ENCODE results near the gene PKD1. TPM values are rescaled to one million over a fixed set of nuclear protein-coding genes. Genes with fewer than 3 reads are reported as not detected.

The PKD1 gene
- total RNA-seq, 1 experiment from 2014 or later, result 58.9 TPM

DNA sequence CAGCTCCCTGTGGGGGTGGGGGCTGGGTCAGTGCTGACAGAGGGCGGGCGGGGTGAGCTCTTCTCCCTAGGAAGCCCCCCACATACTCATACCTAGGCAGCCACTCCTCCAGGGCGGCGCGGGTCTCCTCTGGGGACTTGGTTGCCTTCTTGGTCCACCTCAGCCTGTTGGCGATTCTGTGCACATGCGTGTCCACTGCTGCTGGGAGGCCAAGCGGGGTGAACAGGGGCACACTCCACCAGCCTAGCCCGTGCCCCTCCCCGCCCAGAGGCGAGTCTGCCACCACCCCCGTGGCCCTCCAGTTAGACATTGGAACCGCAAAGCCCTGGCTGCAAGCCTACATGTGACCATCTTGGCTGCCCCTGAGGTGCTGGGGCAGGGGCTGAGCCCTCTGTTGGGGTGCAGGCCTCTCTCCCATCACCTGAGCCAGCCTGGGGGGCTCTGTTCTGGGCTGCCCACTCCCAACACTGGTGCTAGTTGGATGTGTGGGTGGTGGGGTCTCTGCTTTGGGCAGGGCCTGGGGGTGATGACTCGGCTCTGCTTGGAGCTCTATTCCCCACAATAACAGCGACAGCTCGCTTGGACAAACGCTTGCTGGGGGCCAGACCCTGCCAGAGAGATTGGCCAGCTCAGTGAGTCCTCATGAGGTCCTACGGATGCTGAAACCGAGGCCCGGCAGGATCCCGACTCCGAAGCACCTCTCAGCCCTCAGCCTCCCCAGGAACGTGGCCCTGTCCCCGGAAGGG lies 95.5 kb downstream of the PKD1 start:
- H3K36me3 ChIP-seq (ENCODE audit: low read depth, low read length), result no peaks in the 10 kb centered on the region; the same call in 1 of the 2 replicates
- peaks cover 71% of the 10 kb centered on the region for H3K4me1 ChIP-seq (ENCODE audit: insufficient read depth, low read length)
- peak; percentile 4 for ATAC-seq
- peak; percentile 20 for DNase-seq
- peak overlapping the region; percentile 89 for H3K9ac ChIP-seq (ENCODE audit: low read length)
- H3K27ac ChIP-seq (ENCODE audit: low read length), result peak overlapping the region; percentile 100
- H3K4me2 ChIP-seq (ENCODE audit: low read length), result peak overlapping the region; percentile 52
- TF ChIP-seq EZH2phosphoT487 (IDR thresholded peaks at IDR 0.05; ENCODE audit: borderline replicate concordance, low read length) (no peak), EZH2 (IDR thresholded peaks at IDR 0.05; ENCODE audit: low read length, unreplicated experiment) (no peak)
- TF ChIP-seq, protein P1, sequence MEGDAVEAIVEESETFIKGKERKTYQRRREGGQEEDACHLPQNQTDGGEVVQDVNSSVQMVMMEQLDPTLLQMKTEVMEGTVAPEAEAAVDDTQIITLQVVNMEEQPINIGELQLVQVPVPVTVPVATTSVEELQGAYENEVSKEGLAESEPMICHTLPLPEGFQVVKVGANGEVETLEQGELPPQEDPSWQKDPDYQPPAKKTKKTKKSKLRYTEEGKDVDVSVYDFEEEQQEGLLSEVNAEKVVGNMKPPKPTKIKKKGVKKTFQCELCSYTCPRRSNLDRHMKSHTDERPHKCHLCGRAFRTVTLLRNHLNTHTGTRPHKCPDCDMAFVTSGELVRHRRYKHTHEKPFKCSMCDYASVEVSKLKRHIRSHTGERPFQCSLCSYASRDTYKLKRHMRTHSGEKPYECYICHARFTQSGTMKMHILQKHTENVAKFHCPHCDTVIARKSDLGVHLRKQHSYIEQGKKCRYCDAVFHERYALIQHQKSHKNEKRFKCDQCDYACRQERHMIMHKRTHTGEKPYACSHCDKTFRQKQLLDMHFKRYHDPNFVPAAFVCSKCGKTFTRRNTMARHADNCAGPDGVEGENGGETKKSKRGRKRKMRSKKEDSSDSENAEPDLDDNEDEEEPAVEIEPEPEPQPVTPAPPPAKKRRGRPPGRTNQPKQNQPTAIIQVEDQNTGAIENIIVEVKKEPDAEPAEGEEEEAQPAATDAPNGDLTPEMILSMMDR (conservative IDR thresholded peaks at IDR 0.05; ENCODE audit: low read depth, low read length), result no peak
- H3K9me2 ChIP-seq (replicated peaks; ENCODE audit: low read length), result no peaks in the 10 kb centered on the region
- no peaks in the 10 kb centered on the region for H3K9me3 ChIP-seq (ENCODE audit: low read length)
- no peaks in the 10 kb centered on the region for H3K27me3 ChIP-seq (ENCODE audit: low read length)
- peaks cover 21% of the 10 kb centered on the region for H3K79me2 ChIP-seq (ENCODE audit: low read length)
- no peak overlapping the region for H3K4me3 ChIP-seq (ENCODE audit: low read length)
- no peak overlapping the region for H2AFZ ChIP-seq (ENCODE audit: low read length)
- TSS peak; percentile 1 for BruUV-seq (replicated peaks)
- no peaks in the 10 kb centered on the region for H3F3A ChIP-seq (ENCODE audit: low read length, unreplicated experiment)
- intact Hi-C loops (cut with micrococcal nuclease), result no loop called here
- ChIA-PET CTCF (interaction anchor here (1.0 kb wide), 1 partner anchor 17 kb away, joined by 20 read pairs; no protein-coding TSS in a partner anchor), POLR2A (ENCODE audit: unreplicated experiment) (no interaction called here)
- H4K20me1 ChIP-seq (ENCODE audit: low read length), result no peaks in the 10 kb centered on the region

DNA sequence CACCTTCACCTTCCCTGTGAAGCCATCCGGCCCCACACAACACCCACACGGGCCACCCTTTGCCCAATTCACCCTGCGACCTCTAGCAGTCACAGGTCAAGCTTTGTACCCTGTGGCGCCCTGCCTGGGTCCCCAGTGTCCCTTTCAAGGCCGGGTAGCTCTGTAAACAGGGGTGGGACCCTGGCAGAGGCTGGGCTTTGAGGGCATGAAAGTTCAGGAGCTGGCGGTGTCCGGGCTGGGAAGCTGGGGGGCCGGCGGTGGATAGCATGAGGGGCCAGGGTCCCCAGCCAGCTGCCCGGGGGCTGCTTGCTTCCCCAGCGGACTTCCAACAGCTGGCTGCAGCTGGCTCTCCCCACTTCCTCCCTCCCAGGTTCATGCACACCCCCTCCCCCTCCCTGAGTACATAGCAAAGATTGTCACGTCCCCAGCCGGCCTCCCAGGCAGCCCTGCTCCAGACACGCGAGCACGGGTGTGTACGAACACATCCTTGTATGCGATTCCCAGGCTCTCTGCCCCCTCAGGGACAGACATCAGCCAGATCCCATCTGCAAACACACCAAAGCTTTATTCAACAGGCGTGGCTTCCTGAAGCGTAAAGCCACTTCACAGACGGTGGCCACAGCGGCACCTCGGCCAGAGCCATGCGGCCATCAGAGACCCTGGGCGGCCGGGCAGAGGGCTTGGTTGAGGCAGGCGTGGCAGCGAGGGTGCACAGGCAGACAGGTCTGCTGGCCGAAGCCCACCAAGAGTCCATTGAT lies 96.2 kb downstream of the PKD1 start:
- DNase-seq (peak; percentile 81), ATAC-seq (peak; percentile 54)
- no peaks in the 10 kb centered on the region for H3K27me3 ChIP-seq (ENCODE audit: low read length)
- ChIA-PET CTCF (no interaction called here), POLR2A (ENCODE audit: unreplicated experiment) (interaction anchor here (0.5 to 0.6 kb wide), 3 partner anchors 51 to 116 kb away, joined by 3 to 5 read pairs (median 4); partner anchors contain the start of gene TRAF7)
- H3F3A ChIP-seq (ENCODE audit: low read length, unreplicated experiment), result no peaks in the 10 kb centered on the region
- no peaks in the 10 kb centered on the region for H3K9me3 ChIP-seq (ENCODE audit: low read length)
- peaks cover 24% of the 10 kb centered on the region for H3K79me2 ChIP-seq (ENCODE audit: low read length)
- no peak overlapping the region for H2AFZ ChIP-seq (ENCODE audit: low read length)
- peak overlapping the region; percentile 52 for H3K4me2 ChIP-seq (ENCODE audit: low read length)
- H3K36me3 ChIP-seq (ENCODE audit: low read depth, low read length), result no peaks in the 10 kb centered on the region; the same call in 1 of the 2 replicates
- H3K4me3 ChIP-seq (ENCODE audit: low read length), result no peak overlapping the region
- H4K20me1 ChIP-seq (ENCODE audit: low read length), result no peaks in the 10 kb centered on the region
- H3K27ac ChIP-seq (ENCODE audit: low read length), result peak overlapping the region; percentile 100
- TF ChIP-seq, protein P1 (conservative IDR thresholded peaks at IDR 0.05; ENCODE audit: low read depth, low read length), result no peak
- TF ChIP-seq EZH2 (IDR thresholded peaks at IDR 0.05; ENCODE audit: low read length, unreplicated experiment) (no peak), EZH2phosphoT487 (IDR thresholded peaks at IDR 0.05; ENCODE audit: borderline replicate concordance, low read length) (peak; percentile 89)
- no peaks in the 10 kb centered on the region for H3K9me2 ChIP-seq (replicated peaks; ENCODE audit: low read length)
- H3K9ac ChIP-seq (ENCODE audit: low read length), result peak overlapping the region; percentile 89
- H3K4me1 ChIP-seq (ENCODE audit: insufficient read depth, low read length), result peaks cover 72% of the 10 kb centered on the region
- no TSS peak for BruUV-seq (replicated peaks)
- intact Hi-C loops (cut with micrococcal nuclease), result no loop called here

Small RNA genes lying within 50 kb of the gene (microRNA-seq; reads per million reads assigned to microRNA genes)
- gene MIR1225 (ENCODE audit: unreplicated experiment), result not detected
- gene MIR3180-5 (ENCODE audit: unreplicated experiment), result not detected
- gene MIR4516 (ENCODE audit: unreplicated experiment), result not detected
- gene MIR6511B1 (ENCODE audit: unreplicated experiment), result not detected

Other genes starting within 250 kb of the PKD1 start
- not detected in 2 replicates for gene HS3ST6, start 217.5 kb downstream of the PKD1 start, total RNA-seq (2014; rRNA removed)
- gene MSRB1, start 192.7 kb downstream of the PKD1 start, total RNA-seq (2014; rRNA removed), result 24.6 and 25.7 TPM in 2 replicates
- 1.5 TPM in 1 of 2 replicates, not detected in the other for gene RPL3L, start 181.2 kb downstream of the PKD1 start, total RNA-seq (2014; rRNA removed)
- 407 and 530 TPM in 2 replicates for gene NDUFB10, start 176.4 kb downstream of the PKD1 start, total RNA-seq (2014; rRNA removed)
- gene RPS2, start 171.1 kb downstream of the PKD1 start, total RNA-seq (2014; rRNA removed), result 2,234 and 2,721 TPM in 2 replicates
- gene RNF151, start 169.0 kb downstream of the PKD1 start, total RNA-seq (2014; rRNA removed), result not detected in 2 replicates
- gene TBL3, start 163.8 kb downstream of the PKD1 start, total RNA-seq (2014; rRNA removed), result 71.5 and 111 TPM in 2 replicates
- gene NOXO1, start 154.4 kb downstream of the PKD1 start, total RNA-seq (2014; rRNA removed), result 2.4 and 3.4 TPM in 2 replicates
- 66.8 and 77.2 TPM in 2 replicates for gene GFER, start 151.7 kb downstream of the PKD1 start, total RNA-seq (2014; rRNA removed)
- gene SYNGR3, start 145.9 kb downstream of the PKD1 start, total RNA-seq (2014; rRNA removed), result 1.5 and 2.8 TPM in 2 replicates
- gene ZNF598, start 126.1 kb downstream of the PKD1 start, total RNA-seq (2014; rRNA removed), result 44.4 and 60.1 TPM in 2 replicates
- gene NPW, start 116.1 kb downstream of the PKD1 start, total RNA-seq (2014; rRNA removed), result 3.8 and 5.6 TPM in 2 replicates
- gene NHERF2, start 109.0 kb downstream of the PKD1 start, total RNA-seq (2014; rRNA removed), result 145 and 160 TPM in 2 replicates
- 87.1 and 90.1 TPM in 2 replicates for gene NTHL1, start 88.1 kb downstream of the PKD1 start, total RNA-seq (2014; rRNA removed)
- gene TSC2, start 87.9 kb downstream of the PKD1 start, total RNA-seq (2014; rRNA removed), result 59.3 and 64.4 TPM in 2 replicates
- 4.6 and 5.6 TPM in 2 replicates for gene RAB26, start 12.7 kb upstream of the PKD1 start, total RNA-seq (2014; rRNA removed)
- gene TRAF7, start 19.9 kb upstream of the PKD1 start, total RNA-seq (2014; rRNA removed), result 44.9 and 50.7 TPM in 2 replicates
- gene CASKIN1, start 60.7 kb upstream of the PKD1 start, total RNA-seq (2014; rRNA removed), result 1.6 and 1.7 TPM in 2 replicates
- gene MLST8, start 69.6 kb upstream of the PKD1 start, total RNA-seq (2014; rRNA removed), result 63.3 and 73.6 TPM in 2 replicates
- 2.1 and 4.8 TPM in 2 replicates for gene BRICD5, start 75.0 kb upstream of the PKD1 start, total RNA-seq (2014; rRNA removed)
- 46.0 and 58.1 TPM in 2 replicates for gene PGP, start 78.9 kb upstream of the PKD1 start, total RNA-seq (2014; rRNA removed)
- 49.0 and 57.7 TPM in 2 replicates for gene E4F1, start 87.7 kb upstream of the PKD1 start, total RNA-seq (2014; rRNA removed)
- gene DNASE1L2, start 100.5 kb upstream of the PKD1 start, total RNA-seq (2014; rRNA removed), result 1.6 and 2.7 TPM in 2 replicates
- 71.7 and 90.5 TPM in 2 replicates for gene ECI1, start 115.7 kb upstream of the PKD1 start, total RNA-seq (2014; rRNA removed)
- gene RNPS1, start 132.2 kb upstream of the PKD1 start, total RNA-seq (2014; rRNA removed), result 131 and 154 TPM in 2 replicates
- gene ABCA3, start 204.8 kb upstream of the PKD1 start, total RNA-seq (2014; rRNA removed), result 11.0 and 15.5 TPM in 2 replicates